GM21576 (cell line): ENCODE data around the gene MRPS25.
"Not testable (repeated sequence)": the region's sequence is repeated elsewhere in the genome, so short reads cannot be mapped to it uniquely, and the experiment has no call there.

Experiments used
- ATAC-seq: cut with Tn5 transposase; IDR thresholded peaks from one replicate; pipeline ENCODE4 v1.9.1; 2021; ENCODE audit warnings: mild to moderate bottlenecking, moderate library complexity; ENCODE audit not compliant: unreplicated experiment

The MRPS25 gene

GRCh38 chr3:15044326-15044725 is 20.8 kb downstream of the MRPS25 start:
- ATAC-seq = no peak

DNA sequence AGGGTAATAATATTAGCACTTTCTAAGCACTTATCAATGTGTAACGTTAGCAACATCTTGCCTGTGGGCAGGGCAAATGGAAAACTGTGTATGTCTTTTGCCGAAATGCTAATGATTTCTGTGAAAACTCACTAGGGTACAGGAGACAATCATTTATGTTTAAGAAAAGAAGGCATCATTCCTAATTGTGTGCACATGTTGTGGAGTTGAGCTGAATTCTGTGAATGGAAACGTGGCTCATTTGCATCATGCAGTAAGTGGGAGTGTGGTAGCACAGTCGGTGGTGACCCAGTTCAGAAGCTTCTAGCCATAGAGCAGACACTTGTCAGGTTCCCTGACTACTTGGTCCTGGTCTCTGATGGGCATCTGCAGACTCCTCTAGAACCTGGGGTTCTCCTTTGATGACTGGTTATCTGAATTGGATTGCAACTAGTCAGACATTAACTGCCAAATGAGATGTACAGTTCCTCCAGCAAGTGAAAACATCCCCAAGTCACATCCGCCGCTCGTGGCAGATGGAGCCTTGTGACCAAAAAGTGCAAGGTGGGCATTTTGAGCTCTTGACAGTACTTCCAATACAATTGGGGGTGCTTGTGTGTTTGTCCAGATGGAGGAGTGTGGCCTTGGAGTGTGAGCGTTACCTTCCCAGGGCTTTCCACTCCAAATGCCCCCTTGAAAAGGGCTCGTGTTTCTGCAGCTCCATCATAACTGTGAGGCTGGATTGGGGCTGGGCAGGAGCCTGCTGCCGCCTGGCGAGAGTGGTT is 21.5 kb downstream of the MRPS25 start:
- no peak for ATAC-seq

DNA sequence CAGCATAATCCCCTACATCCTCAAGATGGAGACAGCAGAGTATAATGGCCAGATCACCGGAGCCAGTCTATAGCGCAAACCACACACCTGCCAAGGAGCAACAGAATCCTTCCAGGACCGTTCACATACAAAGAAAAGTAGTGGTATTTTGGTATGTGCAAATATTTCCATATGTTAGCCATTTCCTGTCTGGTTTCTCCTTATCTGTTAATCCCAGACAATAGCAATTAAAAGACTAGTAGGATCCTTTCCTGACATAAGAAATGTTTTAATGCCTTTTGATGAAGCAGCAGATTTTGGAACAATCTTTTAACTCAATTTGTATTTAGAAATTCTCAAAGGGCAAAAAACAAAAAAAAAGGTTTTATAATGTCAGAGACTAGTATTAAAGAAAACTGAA is 22.2 kb downstream of the MRPS25 start:
- no peak for ATAC-seq

GRCh38 chr3:15041950-15042349 is 23.2 kb downstream of the MRPS25 start:
- no peak for ATAC-seq

- no peak for ATAC-seq
These were observed 24.3 kb downstream of the MRPS25 start for GRCh38 chr3:15040844-15041243.

DNA sequence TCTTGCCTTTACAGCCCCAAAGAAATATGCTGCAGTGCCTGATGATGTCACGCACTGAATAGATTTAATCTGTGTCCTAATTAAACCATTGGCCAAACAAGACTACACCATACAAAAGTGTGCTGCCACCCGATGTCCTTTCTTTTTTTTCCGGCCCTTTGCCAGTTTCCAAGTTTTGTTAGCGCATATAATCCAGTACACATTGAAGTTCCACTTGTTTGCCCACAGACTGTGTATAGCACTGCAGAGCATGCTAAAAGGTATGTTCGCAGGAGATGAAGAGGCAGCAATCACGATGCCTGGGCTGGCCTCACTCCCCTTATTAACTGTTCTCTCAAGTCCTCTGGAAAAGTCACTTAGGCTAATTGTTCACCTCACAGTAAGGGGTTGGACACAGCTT is 26.8 kb downstream of the MRPS25 start:
- no peak for ATAC-seq

- no peak for ATAC-seq
These were observed 32.0 kb downstream of the MRPS25 start for GRCh38 chr3:15033103-15033502.

- no peak for ATAC-seq
These were observed 32.5 kb downstream of the MRPS25 start for GRCh38 chr3:15032650-15033049.

DNA sequence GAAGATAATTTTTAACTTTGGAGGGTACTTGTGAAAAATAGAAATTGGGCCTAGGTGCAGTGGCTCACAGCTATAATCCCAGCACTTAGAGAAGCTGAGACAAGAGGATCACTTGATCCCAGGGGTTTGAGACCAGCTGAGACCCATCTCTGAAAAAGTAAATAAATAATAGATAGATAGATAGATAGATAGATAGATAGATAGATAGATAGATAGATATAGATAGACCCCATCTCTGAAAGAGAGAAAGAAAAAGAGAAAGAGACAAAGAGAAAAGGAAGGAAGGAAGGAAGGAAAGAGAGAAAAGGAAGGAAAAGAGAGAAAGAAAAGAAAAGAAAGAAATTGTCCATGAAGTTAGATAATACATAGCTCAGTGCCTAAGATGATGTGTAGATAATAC is 35.5 kb downstream of the MRPS25 start:
- no peak for ATAC-seq

DNA sequence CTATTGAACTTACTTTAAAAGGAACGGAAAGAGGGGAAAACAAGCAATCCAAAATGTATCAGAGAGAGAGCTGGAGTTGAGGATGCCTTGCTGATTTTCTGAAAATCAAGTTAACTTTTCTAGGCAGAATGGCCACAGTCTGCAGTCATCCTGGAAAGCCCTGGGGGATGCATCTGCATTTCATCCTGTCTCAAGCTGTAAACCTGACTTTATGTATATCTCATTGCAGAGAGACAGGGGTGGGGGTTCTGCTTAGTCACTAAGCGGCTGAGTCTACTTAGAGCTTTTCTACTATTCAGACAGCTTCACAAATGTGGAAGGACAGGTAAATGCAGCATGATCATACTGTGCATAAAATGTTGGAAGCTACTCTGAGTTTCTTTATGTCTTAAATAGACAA is 41.4 kb downstream of the MRPS25 start:
- ATAC-seq = no peak

DNA sequence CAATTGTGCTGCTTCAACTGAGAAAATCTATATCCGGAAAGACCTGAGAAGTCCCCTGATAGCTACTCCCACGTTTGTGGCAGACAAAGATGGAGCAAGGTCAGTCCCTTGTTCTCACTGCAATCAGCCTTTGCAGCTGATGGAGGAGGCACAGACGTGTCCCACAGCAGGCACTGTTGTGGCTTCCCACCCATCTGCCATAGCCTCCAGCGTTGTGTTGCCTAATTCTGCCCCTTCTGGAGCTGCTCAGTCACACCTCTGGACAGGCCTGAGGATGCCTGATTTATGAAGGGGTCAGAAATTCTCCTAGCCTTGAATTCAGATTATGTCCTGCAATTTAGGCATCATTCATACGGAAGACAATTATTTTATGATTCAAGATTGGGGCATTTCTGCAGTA is 41.9 kb downstream of the MRPS25 start:
- no peak for ATAC-seq

DNA sequence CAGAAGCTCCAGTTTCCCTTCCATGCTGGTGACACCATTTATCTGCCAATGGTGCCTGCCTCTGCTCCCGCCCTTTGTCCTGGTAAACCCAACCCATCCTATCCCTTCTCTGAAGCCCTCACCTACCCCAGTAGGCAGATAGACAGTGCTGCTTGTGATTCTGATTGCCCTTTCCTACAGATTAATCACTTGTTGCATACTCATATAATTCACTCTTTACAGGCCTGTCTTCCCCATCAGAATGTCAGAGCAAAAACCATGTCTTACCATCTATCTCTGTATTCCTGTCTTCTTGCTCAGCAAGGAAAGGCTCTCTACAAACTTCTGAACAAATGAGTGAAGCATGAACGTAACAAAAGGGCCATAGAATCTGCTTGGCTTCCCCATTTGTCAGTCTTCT is 47.9 kb downstream of the MRPS25 start:
- no peak for ATAC-seq

DNA sequence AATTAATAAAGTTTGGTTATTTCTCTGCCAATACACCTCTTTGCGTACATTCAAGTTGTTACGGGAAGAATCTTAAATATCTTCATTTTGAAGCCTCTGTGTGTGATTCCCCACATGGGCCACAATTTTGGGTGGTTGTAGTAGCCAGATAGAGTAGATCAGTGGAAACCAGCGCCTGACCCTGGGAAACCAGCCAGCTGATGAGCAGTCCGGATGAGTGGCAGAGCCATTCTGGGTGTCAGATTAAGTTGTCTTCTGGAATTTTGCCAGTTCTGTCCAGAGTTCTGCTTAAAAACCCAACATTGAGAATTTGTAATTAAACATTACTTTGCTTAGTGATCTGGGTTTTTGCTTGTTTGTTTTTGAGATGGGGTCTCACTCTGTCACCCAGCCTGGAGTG is 49.7 kb downstream of the MRPS25 start:
- ATAC-seq = no peak

GRCh38 chr3:15014606-15015328 is 50.3 kb downstream of the MRPS25 start:
- ATAC-seq = no peak

- no peak for ATAC-seq
These were observed 53.9 kb downstream of the MRPS25 start for GRCh38 chr3:15011174-15011573.

DNA sequence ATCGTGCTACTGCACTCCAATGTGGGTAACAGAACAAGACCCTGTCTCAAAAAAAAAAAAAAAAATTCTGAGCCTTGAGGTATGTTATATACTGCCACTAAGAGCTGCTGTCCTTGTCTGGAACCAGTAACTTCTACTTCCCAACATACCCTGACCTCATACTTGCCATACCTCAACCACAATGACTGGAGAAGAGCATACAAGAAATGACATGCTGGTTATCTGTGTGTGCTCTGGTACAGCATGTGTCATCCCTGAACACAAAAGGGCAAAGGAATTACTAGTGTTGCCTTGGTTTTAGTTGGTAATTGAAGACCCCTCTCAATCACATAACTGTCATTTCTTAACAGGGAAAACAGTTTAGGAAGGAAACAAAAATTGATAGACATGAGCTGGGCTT is 54.5 kb downstream of the MRPS25 start:
- no peak for ATAC-seq

DNA sequence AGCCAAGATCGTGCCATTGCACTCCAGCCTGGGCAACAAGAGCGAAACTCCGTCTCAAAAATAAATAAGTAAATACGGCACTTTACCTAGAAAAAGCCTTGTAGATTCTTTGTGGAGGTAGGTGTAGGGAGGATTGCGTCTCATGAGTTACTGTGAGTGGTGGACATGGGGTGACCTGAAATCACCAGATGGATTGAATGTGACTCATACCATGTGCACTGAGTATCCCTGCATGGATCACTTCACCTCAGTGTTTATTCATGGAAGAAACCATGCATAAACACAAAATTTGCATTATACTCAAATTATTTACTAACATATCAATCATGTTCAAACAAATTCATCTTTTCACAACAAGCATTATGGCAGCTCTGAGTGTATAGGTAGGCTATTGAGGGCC is 55.9 kb downstream of the MRPS25 start:
- no peak for ATAC-seq

DNA sequence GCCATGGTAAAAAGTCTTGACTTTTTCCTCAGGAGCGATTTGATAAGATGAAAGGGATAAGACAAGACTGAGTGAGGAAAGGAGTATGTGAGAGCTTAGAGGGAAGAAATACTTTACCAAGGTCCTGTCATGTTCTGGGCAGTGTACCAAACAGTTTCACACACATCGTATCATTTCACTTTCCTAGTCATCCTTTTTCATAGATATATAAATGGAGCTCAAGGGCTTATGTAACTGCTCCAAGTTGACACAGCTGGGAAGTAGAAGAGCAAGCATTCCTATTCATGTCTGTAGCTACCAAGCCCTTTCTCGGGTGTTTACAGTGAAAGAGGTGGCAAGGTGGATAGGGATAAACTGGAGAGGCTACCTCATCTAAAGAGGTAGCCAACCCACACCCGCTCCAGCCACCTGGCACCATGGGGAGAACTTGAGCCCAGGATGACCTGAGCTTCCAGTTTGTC is 57.4 kb downstream of the MRPS25 start:
- ATAC-seq = no peak

- ATAC-seq = not testable (repeated sequence)
These were observed 65.9 kb downstream of the MRPS25 start for GRCh38 chr3:14999182-14999581.
